KG1 (cell line): ENCODE results near the gene MOSPD3.
"Not testable (repeated sequence)": the region's sequence is repeated elsewhere in the genome, so short reads cannot be mapped to it uniquely, and the experiment has no call there.

Experiments used
- DNase-seq: peaks from one replicate; lab custom pipeline; 2025; lab: John Stamatoyannopoulos, UW

The MOSPD3 gene

GRCh38 chr7:100626055-100626454 is 13.7 kb downstream of the MOSPD3 start:
- no peak for DNase-seq

- DNase-seq = no peak
These were observed 14.3 kb downstream of the MOSPD3 start for GRCh38 chr7:100626530-100627237.

- DNase-seq = no peak
These were observed 14.9 kb downstream of the MOSPD3 start for GRCh38 chr7:100627238-100627549.

GRCh38 chr7:100629117-100629716 is 16.9 kb downstream of the MOSPD3 start:
- no peak for DNase-seq

- DNase-seq = no peak
These were observed 17.7 kb downstream of the MOSPD3 start for GRCh38 chr7:100630066-100630465.

GRCh38 chr7:100632951-100633717 is 20.8 kb downstream of the MOSPD3 start:
- no peak for DNase-seq

- no peak for DNase-seq
These were observed 27.7 kb downstream of the MOSPD3 start for GRCh38 chr7:100639995-100640516.

GRCh38 chr7:100640517-100641440 is 28.4 kb downstream of the MOSPD3 start:
- DNase-seq = no peak

- DNase-seq = no peak
These were observed 29.1 kb downstream of the MOSPD3 start, which contains the start of gene TFR2 for GRCh38 chr7:100641463-100641859. Gene TFR2 (minus strand): TSS chr7:100641552. CDS start chr7:100641509, 43 bp downstream.

GRCh38 chr7:100641860-100642533 is 29.7 kb downstream of the MOSPD3 start:
- no peak for DNase-seq

GRCh38 chr7:100642534-100642907 is 30.2 kb downstream of the MOSPD3 start:
- no peak for DNase-seq

GRCh38 chr7:100649826-100650565 is 37.7 kb downstream of the MOSPD3 start:
- DNase-seq = no peak

GRCh38 chr7:100654908-100655831 is 42.8 kb downstream of the MOSPD3 start:
- DNase-seq = no peak

- no peak for DNase-seq
These were observed 43.8 kb downstream of the MOSPD3 start, which contains the start of gene ACTL6B for GRCh38 chr7:100655908-100656674. Gene ACTL6B (minus strand): TSS chr7:100656448. CDS start chr7:100656354, 94 bp downstream.

- DNase-seq = not testable (repeated sequence)
These were observed 49.9 kb downstream of the MOSPD3 start for GRCh38 chr7:100662194-100662776.
